ENCODE results near the gene C9orf78. TPM values are rescaled to one million over a fixed set of nuclear protein-coding genes. Genes with fewer than 3 reads are reported as not detected.

The C9orf78 gene, protein sequence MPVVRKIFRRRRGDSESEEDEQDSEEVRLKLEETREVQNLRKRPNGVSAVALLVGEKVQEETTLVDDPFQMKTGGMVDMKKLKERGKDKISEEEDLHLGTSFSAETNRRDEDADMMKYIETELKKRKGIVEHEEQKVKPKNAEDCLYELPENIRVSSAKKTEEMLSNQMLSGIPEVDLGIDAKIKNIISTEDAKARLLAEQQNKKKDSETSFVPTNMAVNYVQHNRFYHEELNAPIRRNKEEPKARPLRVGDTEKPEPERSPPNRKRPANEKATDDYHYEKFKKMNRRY
- total RNA-seq: 19.1 and 22.8 TPM in 2 replicates

DNA sequence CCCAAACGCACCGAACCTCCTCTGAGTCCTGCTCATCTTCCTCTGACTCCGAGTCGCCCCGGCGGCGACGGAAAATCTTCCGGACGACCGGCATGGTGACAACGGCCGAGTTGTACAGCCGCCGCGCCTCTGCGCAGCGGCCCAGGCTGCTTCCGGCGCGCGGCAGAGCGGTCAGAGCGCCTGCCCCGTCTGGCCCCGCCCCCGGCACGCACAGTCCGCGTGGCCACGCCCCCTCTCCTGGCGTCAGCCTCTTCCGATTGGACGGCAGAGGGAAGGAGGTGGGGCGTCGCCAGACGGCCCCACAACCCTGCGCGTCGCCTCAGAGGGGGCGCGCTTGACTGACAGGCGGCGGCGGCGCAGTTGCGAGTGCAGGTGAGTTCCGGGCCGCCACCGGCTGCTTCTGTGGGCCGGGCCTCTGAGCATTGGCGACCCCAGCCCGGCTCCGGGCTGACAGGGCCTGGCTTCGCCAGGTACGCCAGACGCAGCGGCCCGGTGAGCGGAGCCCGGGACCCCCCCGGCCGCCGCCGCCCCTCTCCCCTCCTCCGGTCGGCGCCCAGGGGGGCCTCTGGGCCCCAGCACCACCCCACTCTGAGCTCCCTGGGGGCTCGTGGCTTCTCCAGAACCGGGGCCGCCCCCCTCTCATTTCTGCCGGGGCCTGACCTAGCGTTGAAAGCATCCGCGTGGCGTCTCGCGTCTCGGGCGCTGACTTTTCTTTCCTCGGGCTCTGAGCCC lies at the start of gene C9orf78, which contains the start of gene USP20:
C9orf78 (minus strand) TSS at position 148 of the 732 bp plus-strand sequence; CDS start at position 94, 54 bp downstream.
USP20 (plus strand) TSS at position 331 of the 732 bp plus-strand sequence. CDS start 17,098 bp downstream, outside the sequence.

DNA sequence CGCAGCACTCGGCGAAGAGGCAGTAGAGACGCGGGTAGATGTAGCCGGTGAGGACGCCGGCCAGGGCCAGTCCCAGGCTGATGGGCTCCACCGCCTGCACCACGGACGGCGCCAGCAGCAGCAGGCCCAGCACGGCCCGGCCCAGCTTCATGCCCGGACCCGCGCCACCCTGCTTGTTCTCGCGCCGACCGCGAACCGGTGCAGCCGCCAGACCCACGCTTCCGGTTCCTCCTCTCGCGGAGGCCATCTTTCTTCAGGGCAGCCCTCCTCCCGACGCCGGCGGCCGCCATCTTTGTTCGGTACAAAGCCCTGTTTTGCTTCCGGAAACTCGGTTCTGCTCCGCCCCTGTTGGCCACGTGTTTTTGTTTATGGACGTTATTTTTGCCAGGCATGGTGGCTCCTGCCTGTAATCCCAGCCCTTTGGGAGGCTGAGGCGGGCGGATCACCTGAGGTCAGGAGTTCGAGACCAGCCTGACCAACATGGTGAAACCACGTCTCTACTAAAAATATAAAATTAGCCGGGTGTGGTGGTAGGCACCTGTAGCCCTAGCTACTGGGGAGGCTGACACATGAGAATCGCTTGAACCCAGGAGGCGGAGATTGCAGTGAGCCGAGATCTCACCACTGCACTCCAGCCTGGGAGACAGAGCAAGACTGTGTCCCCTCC lies 11.0 kb downstream of the C9orf78 start, which contains the start of gene TOR1A:
TOR1A (minus strand) TSS at position 202 of the 667 bp plus-strand sequence; CDS start at position 151, 51 bp downstream.

DNA sequence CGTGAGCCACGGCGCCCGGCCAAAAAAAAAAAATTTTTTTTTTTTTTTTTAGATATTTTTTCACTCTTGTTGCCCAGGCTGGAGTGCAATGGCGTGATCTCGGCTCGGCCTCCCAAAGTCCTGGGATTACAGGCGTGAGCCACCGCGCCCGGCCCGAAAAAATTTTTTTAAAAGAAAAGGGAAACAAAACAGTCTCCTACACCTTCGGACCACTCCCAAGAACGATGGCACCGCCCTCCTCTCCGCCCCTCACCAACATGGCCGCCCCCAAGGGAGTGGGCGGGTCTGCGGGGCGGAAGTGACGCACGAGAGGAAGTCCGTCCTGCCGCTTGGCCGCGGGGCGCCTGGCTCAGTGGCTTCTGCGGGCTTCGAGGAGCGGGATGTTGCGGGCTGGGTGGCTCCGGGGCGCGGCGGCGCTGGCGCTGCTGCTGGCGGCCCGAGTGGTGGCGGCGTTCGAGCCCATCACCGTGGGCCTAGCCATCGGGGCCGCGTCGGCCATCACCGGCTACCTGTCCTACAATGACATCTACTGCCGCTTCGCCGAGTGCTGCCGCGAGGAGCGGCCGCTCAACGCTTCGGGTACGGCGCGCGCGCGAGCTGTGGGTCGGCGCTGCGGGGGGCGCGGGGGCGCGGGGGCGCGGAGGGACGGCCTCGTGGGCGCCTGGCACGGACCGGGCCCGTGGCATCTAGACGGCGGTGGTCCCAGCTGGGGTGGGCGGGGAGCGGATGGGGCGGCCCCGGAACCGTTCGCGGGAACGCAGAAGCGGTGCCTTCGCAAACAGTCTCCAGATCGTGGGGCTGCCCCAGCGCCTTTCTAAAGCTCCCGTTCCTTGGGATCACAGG lies 32.0 kb downstream of the C9orf78 start, which contains the start of gene TOR1B:
TOR1B (plus strand) TSS at position 352 of the 843 bp plus-strand sequence; CDS start at position 381, 29 bp downstream.

Small RNAs within 50 kb of the gene (small RNA-seq; reads per million reads assigned to genes)
- gene MIR6855: not detected

Other genes with a start within 250 kb of the C9orf78 start
- 0.61 TPM in 1 of 2 replicates, not detected in the other for gene C9orf50, start 214.2 kb downstream of the C9orf78 start, total RNA-seq
- 22.2 TPM in 2 replicates for gene NTMT1, start 209.1 kb downstream of the C9orf78 start, total RNA-seq
- 27.3 and 28.1 TPM in 2 replicates for gene ASB6, start 193.1 kb downstream of the C9orf78 start, total RNA-seq
- gene PRRX2, start 169.6 kb downstream of the C9orf78 start, total RNA-seq: 76.4 and 92.7 TPM in 2 replicates
- gene PTGES, start 82.2 kb downstream of the C9orf78 start, total RNA-seq: 29.9 and 40.4 TPM in 2 replicates
- 24.0 and 34.7 TPM in 2 replicates for gene TOR1B, start 32.1 kb downstream of the C9orf78 start, total RNA-seq
- 43.7 and 54.5 TPM in 2 replicates for gene TOR1A, start 11.1 kb downstream of the C9orf78 start, total RNA-seq
- 13.2 and 13.8 TPM in 2 replicates for gene USP20, start 183 bp upstream of the C9orf78 start, total RNA-seq
- 49.8 and 52.9 TPM in 2 replicates for gene FNBP1, start 207.9 kb upstream of the C9orf78 start, total RNA-seq
- gene GPR107, start 218.6 kb upstream of the C9orf78 start, total RNA-seq: 32.3 and 34.9 TPM in 2 replicates